Osteoblast (primary cell): Measurements from ENCODE around the gene PHLDB2. TPM values are rescaled to one million over a fixed set of nuclear protein-coding genes. Genes with fewer than 3 reads are reported as not detected.

ENCODE experiments used
- DNase-seq: peaks from one replicate; pipeline ENCODE4 v3.0.0; 2011; ENCODE audit warnings: low spot score, mixed read lengths; ENCODE audit not compliant: insufficient read length; ENCODE audit errors: missing footprints
- H2AFZ ChIP-seq: 2 replicates; pipeline ENCODE4 v1.6.0; 2011; ENCODE audit warnings: mild to moderate bottlenecking, low read length
- H3K27ac ChIP-seq: 2 replicates; pipeline ENCODE4 v1.5.1; 2011; ENCODE audit warnings: mild to moderate bottlenecking, low read depth, low read length, moderate library complexity
- H3K27me3 ChIP-seq: 2 replicates; pipeline ENCODE4 v1.6.0; 2012; ENCODE audit warnings: mild to moderate bottlenecking, control low read depth, inconsistent platforms, low read length, moderate library complexity; ENCODE audit not compliant: insufficient read depth
- H3K36me3 ChIP-seq: 2 replicates; pipeline ENCODE4 v1.5.1; 2011; ENCODE audit warnings: mild to moderate bottlenecking, low read length, control low read depth, moderate library complexity; ENCODE audit not compliant: insufficient read depth
- H3K4me1 ChIP-seq: 2 replicates; pipeline ENCODE4 v1.5.1; 2011; ENCODE audit warnings: mild to moderate bottlenecking, low read length, control low read depth, moderate library complexity; ENCODE audit not compliant: insufficient read depth
- H3K4me2 ChIP-seq: 2 replicates; pipeline ENCODE4 v1.6.0; 2011; ENCODE audit warnings: mild to moderate bottlenecking, low read length; ENCODE audit not compliant: insufficient read depth
- H3K4me3 ChIP-seq: fragments of 200-600 bp; sonication (generic); 3 replicates; pipeline ENCODE4 v1.5.1; 2012; ENCODE audit warnings: mild to moderate bottlenecking, low read length, inconsistent platforms; ENCODE audit not compliant: insufficient read depth
- H3K79me2 ChIP-seq: 2 replicates; pipeline ENCODE4 v1.6.0; 2012; ENCODE audit warnings: mild to moderate bottlenecking, low read length, control low read depth, inconsistent platforms; ENCODE audit not compliant: insufficient read depth
- H3K9me3 ChIP-seq: 2 replicates; pipeline ENCODE4 v1.5.1; 2011; ENCODE audit warnings: low read depth, low read length, control low read depth
- H4K20me1 ChIP-seq: 2 replicates; pipeline ENCODE4 v1.6.0; 2012; ENCODE audit warnings: mild to moderate bottlenecking, low read length, control low read depth; ENCODE audit not compliant: insufficient read depth
- total RNA-seq: library from RNA; depleted of rRNA; stranded (reverse); fragments of >200 nt; gene quantifications from 2 replicates; pipeline ENCODE4 v1.2.3, GENCODE V29; 2012
- TF ChIP-seq, protein P1 (sequence below): IDR thresholded peaks from 2 replicates; pipeline ENCODE4 v1.5.1; 2011; ENCODE audit warnings: mild to moderate bottlenecking, low read depth, low read length, moderate library complexity; ENCODE audit errors: extremely low read depth

PHLDB2 gene
- total RNA-seq, 1 donor = 107 TPM

GRCh38 chr3:112019716-112020115 lies 160.7 kb downstream of the PHLDB2 start:
- TF ChIP-seq, protein P1, sequence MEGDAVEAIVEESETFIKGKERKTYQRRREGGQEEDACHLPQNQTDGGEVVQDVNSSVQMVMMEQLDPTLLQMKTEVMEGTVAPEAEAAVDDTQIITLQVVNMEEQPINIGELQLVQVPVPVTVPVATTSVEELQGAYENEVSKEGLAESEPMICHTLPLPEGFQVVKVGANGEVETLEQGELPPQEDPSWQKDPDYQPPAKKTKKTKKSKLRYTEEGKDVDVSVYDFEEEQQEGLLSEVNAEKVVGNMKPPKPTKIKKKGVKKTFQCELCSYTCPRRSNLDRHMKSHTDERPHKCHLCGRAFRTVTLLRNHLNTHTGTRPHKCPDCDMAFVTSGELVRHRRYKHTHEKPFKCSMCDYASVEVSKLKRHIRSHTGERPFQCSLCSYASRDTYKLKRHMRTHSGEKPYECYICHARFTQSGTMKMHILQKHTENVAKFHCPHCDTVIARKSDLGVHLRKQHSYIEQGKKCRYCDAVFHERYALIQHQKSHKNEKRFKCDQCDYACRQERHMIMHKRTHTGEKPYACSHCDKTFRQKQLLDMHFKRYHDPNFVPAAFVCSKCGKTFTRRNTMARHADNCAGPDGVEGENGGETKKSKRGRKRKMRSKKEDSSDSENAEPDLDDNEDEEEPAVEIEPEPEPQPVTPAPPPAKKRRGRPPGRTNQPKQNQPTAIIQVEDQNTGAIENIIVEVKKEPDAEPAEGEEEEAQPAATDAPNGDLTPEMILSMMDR = no peak
- H3K27me3 ChIP-seq = no peaks in the 10 kb centered on the region
- H3K36me3 ChIP-seq = no peaks in the 10 kb centered on the region
- H3K4me2 ChIP-seq = no peak overlapping the region
- H4K20me1 ChIP-seq = no peaks in the 10 kb centered on the region
- no peak overlapping the region for H3K27ac ChIP-seq
- H3K9me3 ChIP-seq = no peaks in the 10 kb centered on the region
- H3K4me3 ChIP-seq = no peak overlapping the region
- H2AFZ ChIP-seq = no peak overlapping the region
- no peak for DNase-seq
- H3K4me1 ChIP-seq = no peaks in the 10 kb centered on the region
- H3K79me2 ChIP-seq = no peaks in the 10 kb centered on the region

DNA sequence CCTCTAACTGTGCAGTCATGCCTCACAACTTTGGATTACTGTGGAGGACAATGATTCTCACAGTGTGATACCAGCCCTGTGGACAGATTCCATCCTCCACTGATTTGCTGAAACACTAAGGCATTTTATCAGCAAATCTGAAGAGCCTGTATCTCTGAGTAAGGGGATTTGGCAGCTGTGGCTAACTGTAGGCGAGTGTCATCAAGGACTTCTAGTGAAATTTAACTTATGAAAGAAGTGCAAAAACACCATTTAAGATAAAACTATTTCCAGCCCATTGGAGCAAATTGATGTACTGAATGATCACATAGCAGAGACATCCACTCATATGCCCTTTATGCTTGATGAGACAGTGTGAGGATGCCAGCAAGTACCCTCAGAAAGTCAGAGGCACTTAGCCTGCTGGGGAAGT lies 161.6 kb downstream of the PHLDB2 start:
- TF ChIP-seq, protein P1 = no peak
- Histone ChIP-seq H2AFZ (no peak overlapping the region), H4K20me1 (no peaks in the 10 kb centered on the region), H3K4me1 (no peaks in the 10 kb centered on the region), H3K4me2 (no peak overlapping the region), H3K36me3 (no peaks in the 10 kb centered on the region), H3K4me3 (no peak overlapping the region), H3K9me3 (no peaks in the 10 kb centered on the region), H3K79me2 (no peaks in the 10 kb centered on the region), H3K27ac (no peak overlapping the region), H3K27me3 (no peaks in the 10 kb centered on the region)
- DNase-seq = no peak

Other genes starting within 250 kb of the PHLDB2 start
- 0.72 and 1.5 TPM in 2 replicates for gene PLCXD2, start 184.6 kb upstream of the PHLDB2 start, total RNA-seq
- 22.8 and 23.6 TPM in 2 replicates for gene ABHD10, start 119.8 kb downstream of the PHLDB2 start, total RNA-seq
- not detected in 2 replicates for gene TAGLN3, start 139.7 kb downstream of the PHLDB2 start, total RNA-seq
- gene TMPRSS7, start 175.5 kb downstream of the PHLDB2 start, total RNA-seq = not detected in 2 replicates
- 3.5 and 4.0 TPM in 2 replicates for gene C3orf52, start 227.1 kb downstream of the PHLDB2 start, total RNA-seq